MM.1S (cell line): ENCODE measurements around the gene COMTD1.

ENCODE experiments used
- EZH2 ChIP-seq: fragments of 300-600 bp; sonication (generic); optimal IDR thresholded peaks from 2 replicates; pipeline ENCODE3; 2017; ENCODE audit warnings: low read depth, mild to moderate bottlenecking, antibody characterized with exemption, low read length, mixed read lengths
- TF ChIP-seq, protein P1 (sequence below): fragments of 300-600 bp; sonication (generic); IDR thresholded peaks from 2 replicates; pipeline ENCODE4 v1.5.1; 2016; ENCODE audit warnings: antibody characterized with exemption, low read length, mixed read lengths

DNA sequence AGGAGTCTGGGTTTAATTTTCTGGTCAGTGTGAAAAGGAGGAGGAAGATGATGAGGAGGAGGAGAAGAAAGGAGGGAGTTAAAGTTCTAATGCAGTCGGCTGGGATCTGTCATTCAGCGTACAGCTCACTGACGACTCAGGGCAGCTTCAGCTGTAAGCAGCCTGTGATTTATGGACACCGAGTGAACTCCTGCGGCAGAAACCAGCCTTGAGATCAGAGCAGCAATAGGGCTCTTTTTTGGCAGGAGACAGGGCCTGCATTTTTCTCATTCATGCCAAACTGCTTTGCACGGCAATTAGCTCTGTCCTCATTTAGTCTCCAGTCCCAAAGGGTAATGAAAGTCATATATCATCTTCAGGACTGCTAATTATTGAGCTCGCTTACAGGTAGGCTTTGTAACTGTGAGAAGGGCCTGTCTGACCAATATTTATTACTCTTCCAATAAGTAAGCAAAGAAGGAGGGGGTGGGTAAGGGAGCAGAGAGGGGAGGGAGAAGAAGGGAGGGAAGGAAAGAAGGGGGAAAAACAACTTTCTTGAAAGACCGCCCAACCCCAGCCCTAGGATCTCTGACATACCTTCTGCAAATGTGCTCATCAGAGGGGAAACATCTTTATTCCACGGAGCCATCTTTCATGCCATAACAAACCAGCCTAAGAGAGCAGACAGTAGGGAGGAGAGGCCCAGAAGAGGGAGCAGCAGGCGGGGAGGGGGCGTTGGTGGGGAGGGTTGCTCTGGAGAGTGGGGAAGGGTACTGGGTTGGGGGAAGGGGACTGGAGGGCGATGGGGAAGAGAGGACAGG lies 48.1 kb upstream of the COMTD1 start:
- no peak for TF ChIP-seq EZH2
- TF ChIP-seq, protein P1, sequence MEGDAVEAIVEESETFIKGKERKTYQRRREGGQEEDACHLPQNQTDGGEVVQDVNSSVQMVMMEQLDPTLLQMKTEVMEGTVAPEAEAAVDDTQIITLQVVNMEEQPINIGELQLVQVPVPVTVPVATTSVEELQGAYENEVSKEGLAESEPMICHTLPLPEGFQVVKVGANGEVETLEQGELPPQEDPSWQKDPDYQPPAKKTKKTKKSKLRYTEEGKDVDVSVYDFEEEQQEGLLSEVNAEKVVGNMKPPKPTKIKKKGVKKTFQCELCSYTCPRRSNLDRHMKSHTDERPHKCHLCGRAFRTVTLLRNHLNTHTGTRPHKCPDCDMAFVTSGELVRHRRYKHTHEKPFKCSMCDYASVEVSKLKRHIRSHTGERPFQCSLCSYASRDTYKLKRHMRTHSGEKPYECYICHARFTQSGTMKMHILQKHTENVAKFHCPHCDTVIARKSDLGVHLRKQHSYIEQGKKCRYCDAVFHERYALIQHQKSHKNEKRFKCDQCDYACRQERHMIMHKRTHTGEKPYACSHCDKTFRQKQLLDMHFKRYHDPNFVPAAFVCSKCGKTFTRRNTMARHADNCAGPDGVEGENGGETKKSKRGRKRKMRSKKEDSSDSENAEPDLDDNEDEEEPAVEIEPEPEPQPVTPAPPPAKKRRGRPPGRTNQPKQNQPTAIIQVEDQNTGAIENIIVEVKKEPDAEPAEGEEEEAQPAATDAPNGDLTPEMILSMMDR, result no peak
